Activated naive CD4-positive, alpha-beta T cell treated with anti-CD3 and anti-CD28 coated beads, Interleukin-2, amount 50 U/mL, for 24 hours (primary cell): ENCODE results near the gene SLFNL1.

ENCODE experiments used
- H3K27ac Mint-ChIP-seq: one replicate; pipeline ENCODE4 v1.8.0; 2021; ENCODE audit warnings: mild to moderate bottlenecking, mixed read lengths
- H3K27me3 Mint-ChIP-seq: one replicate; pipeline ENCODE4 v1.8.0; 2021; ENCODE audit warnings: mixed read lengths
- H3K36me3 Mint-ChIP-seq: one replicate; pipeline ENCODE4 v1.8.0; 2021; ENCODE audit warnings: mixed read lengths
- H3K4me1 Mint-ChIP-seq: one replicate; pipeline ENCODE4 v1.8.0; 2021; ENCODE audit warnings: mixed read lengths
- H3K4me3 Mint-ChIP-seq: one replicate; pipeline ENCODE4 v1.8.0; 2021; ENCODE audit warnings: mild to moderate bottlenecking, mixed read lengths
- H3K9me3 Mint-ChIP-seq: one replicate; pipeline ENCODE4 v1.8.0; 2021; ENCODE audit warnings: mixed read lengths

Gene SLFNL1

DNA sequence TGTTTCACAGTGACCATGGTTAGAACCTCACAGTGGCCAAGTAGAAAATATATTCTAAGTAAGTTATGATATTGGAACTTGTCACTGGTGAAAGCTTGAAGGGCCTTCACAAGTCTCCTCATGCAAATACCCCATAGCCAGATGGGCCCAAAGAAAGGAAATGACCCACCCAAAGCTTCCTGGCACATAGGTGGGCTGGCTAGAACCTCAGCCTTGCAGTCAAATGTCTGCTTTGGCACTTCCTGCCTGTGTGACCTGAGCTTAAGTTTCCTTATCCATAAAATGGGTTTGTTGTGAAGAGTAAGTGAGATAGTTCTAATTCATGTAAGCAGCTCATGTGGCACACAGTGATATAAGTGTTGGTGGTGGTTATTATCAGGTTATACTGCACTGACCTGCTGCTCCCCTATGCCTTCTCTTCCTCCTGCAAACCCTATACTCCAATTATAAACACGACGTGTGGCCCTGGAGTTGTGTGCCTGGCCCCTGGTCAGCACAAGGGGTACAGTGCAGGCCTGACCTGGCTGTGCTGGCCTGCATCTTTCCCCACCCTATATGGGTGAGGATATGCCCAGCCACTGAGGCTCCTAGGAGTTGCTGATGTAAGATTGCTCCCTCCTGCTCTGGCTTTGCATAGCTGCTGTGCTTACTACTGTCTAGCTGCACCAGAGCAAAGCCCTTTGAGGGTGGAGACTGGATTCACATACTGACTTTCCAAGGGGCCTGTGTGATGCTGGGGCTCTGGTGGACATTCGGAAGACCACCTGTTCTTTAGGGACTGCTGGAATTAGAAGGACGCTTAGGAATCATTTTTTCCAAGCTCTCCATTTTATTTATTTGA lies 4.7 kb upstream of the SLFNL1 start:
- H3K9me3 Mint-ChIP-seq: no peaks in the 10 kb centered on the region
- H3K27ac Mint-ChIP-seq: peak overlapping the region; percentile 85
- H3K36me3 Mint-ChIP-seq: peaks cover 9% of the 10 kb centered on the region
- H3K4me3 Mint-ChIP-seq: no peak overlapping the region
- peaks cover 5% of the 10 kb centered on the region for H3K4me1 Mint-ChIP-seq
- no peaks in the 10 kb centered on the region for H3K27me3 Mint-ChIP-seq

DNA sequence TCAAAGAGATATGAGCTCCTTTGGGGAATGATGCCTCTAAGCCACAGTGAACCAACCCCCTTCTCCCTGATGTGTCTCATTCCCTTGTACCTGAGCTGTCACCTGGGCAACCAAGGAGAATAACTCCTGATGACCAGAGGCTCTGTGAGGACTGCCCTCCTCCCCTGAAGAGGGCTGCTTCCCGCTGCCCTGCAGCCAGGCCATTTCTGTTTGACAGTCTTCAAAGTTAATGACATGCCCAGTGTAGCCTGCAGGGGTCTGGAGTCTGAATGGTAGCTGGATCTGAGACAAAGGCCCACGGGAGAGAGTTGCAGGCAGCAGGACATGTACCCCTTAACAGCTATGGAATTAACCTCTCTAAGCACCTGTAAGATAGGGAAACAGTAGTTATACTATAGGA lies 3.4 kb upstream of the SLFNL1 start:
- no peaks in the 10 kb centered on the region for H3K27me3 Mint-ChIP-seq
- peaks cover 5% of the 10 kb centered on the region for H3K4me1 Mint-ChIP-seq
- H3K4me3 Mint-ChIP-seq: no peak overlapping the region
- no peak overlapping the region for H3K27ac Mint-ChIP-seq
- H3K36me3 Mint-ChIP-seq: peaks cover 4% of the 10 kb centered on the region
- H3K9me3 Mint-ChIP-seq: no peaks in the 10 kb centered on the region

DNA sequence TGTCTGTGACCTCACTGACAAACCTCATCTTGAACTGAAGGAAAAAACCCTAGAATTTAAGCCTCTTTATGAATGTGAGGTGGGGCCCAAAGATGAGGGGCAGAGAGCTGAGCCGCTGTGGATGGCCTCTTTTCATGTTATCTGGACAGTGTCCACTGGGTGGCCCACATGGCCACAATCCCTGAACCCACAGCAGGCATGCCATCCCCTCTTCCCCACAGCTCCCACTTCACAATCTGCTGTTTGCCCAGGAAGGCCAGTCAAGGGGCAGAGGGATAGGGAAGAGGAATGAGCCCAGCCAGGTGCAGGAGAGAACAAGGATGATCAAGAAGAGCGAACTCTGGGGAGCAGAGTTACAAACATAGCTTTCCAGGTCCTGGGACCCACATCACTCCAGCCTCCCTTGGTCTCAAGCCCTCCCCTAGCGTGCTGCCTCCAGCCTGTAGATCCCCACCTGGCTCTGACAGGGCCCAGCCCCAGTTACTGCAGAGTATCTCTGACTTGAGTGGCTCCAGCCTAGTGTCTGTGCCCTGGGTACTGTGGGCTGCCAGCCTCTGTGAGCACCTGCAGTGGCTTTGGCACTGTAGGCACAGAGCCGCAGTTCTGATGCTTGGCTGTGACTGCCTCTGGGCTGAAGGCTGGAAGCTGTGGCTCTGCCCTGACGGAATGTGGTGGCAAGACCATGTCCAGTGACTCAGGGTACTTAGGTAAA lies 1.9 kb upstream of the SLFNL1 start:
- no peaks in the 10 kb centered on the region for H3K9me3 Mint-ChIP-seq
- H3K4me1 Mint-ChIP-seq: peaks cover 5% of the 10 kb centered on the region
- H3K4me3 Mint-ChIP-seq: no peak overlapping the region
- H3K27me3 Mint-ChIP-seq: no peaks in the 10 kb centered on the region
- H3K27ac Mint-ChIP-seq: peak overlapping the region; percentile 59
- H3K36me3 Mint-ChIP-seq: peaks cover 2% of the 10 kb centered on the region

DNA sequence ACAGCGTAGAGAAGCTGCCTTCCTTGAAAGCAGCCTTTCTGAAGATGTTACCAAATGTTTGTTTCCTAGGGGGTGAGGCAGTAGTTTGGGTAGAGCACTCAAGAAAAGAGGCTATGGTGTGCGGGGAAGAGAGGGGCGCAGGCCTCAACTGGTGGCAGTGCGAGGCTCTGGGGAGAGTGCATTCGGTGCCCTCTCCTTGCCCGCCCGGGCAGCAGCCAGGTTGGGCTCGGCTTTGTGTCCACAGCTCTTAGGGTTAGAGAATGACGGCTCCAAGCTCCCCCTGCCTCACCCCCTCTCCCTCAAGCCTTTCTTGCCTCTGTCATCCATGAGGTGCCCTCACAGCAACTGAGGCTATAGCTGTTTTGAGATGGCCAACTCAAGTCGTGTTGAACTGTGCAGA lies 899 bp upstream of the SLFNL1 start:
- Mint-ChIP-seq H3K9me3 (no peaks in the 10 kb centered on the region), H3K4me3 (no peak overlapping the region), H3K27ac (no peak overlapping the region), H3K36me3 (peaks cover 2% of the 10 kb centered on the region), H3K27me3 (no peaks in the 10 kb centered on the region), H3K4me1 (peaks cover 5% of the 10 kb centered on the region)

DNA sequence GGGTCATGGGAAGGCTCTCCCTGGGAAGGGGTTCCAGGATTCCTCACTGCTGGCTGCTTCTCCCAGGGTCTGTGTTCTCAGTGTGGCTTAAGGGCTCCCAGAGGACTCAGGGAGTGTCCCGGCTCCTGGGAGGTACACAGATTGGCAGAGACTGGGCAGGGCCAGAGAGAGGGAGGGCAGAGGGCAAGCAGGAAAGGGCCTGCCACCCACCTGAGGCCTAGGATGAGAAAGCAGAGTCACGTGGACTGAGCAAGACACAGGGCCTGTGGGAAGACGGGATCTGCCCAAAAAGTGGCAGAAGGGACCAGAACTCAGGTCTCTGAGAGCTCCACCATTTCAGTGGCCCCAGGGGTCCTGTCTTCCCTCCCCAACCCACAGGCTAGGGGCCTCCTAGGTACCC lies 871 bp downstream of the SLFNL1 start:
- Mint-ChIP-seq H3K9me3 (no peaks in the 10 kb centered on the region), H3K27ac (no peak overlapping the region), H3K4me3 (no peak overlapping the region), H3K4me1 (no peaks in the 10 kb centered on the region), H3K36me3 (peaks cover 3% of the 10 kb centered on the region), H3K27me3 (no peaks in the 10 kb centered on the region)

DNA sequence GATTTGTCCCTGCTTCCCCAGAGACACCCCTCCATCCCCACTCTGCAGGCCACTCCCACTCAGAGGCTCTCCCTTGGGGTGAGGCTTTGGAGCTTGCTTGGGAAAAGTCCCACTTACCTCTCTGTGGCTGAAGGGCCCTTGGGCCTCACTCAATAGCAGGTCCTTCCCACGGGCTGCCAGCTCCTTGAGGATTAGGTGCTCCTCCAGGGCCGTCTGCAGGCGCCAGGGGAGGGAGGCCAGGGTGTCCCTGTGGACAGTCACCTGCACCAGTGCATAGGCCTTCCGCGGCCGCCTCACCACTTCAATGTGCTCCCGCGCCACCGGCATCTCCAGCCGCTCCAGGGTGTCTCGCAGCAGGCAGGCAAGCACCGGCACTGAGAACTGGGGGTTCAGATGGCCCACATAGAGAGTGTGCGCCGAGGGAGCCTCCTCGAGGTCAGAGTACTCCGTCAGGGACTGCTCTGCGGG lies 1.4 kb downstream of the SLFNL1 start:
- no peak overlapping the region for H3K4me3 Mint-ChIP-seq
- peaks cover under 1% of the 10 kb centered on the region for H3K4me1 Mint-ChIP-seq
- H3K36me3 Mint-ChIP-seq: peaks cover 3% of the 10 kb centered on the region
- no peaks in the 10 kb centered on the region for H3K27me3 Mint-ChIP-seq
- no peaks in the 10 kb centered on the region for H3K9me3 Mint-ChIP-seq
- H3K27ac Mint-ChIP-seq: no peak overlapping the region

DNA sequence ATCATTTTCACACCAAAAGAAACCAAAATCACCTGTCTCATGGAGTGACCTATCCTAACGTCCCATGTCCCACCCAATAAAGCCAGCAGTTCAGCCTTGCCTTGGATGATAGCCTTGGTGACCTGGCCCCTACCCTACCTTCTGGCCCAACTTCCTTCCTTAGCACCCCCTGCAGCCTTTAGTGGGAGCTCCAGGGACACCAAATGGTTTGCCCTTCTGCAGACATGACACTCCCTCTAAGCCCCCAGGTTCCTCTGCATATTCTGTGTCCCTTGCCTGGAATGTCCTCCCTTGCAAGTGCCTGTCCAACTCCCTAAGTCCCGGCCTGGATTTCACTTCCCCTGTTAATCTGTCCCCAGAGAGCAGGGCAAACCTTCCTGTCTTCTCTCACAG lies 2.2 kb downstream of the SLFNL1 start:
- Mint-ChIP-seq H3K27ac (peak overlapping the region; percentile 62), H3K9me3 (no peaks in the 10 kb centered on the region), H3K36me3 (peaks cover 3% of the 10 kb centered on the region), H3K4me3 (no peak overlapping the region), H3K4me1 (peaks cover 8% of the 10 kb centered on the region), H3K27me3 (no peaks in the 10 kb centered on the region)

DNA sequence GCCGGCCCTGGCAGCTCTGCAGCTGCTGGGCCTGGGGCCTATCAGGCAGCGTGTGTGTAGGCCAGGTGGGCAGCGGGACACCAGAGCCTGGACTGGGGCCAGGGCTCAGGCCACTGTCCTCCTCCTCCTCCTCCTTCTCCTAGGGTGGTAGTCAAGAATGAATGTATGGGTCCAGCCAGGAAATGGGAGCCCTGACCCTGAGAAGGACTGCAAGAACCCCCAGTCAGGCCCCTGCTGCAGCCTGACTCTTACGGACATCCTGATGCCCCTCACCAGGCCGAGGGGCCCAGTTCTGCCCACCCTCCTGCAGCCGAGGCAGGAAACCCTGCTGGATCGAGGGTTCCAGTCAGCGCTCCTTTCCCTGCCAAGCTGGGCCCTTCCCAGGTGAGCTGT lies 3.5 kb downstream of the SLFNL1 start:
- Mint-ChIP-seq H3K9me3 (no peaks in the 10 kb centered on the region), H3K27ac (no peak overlapping the region), H3K4me3 (no peak overlapping the region), H3K27me3 (no peaks in the 10 kb centered on the region), H3K36me3 (peaks cover 6% of the 10 kb centered on the region), H3K4me1 (peaks cover 9% of the 10 kb centered on the region)

DNA sequence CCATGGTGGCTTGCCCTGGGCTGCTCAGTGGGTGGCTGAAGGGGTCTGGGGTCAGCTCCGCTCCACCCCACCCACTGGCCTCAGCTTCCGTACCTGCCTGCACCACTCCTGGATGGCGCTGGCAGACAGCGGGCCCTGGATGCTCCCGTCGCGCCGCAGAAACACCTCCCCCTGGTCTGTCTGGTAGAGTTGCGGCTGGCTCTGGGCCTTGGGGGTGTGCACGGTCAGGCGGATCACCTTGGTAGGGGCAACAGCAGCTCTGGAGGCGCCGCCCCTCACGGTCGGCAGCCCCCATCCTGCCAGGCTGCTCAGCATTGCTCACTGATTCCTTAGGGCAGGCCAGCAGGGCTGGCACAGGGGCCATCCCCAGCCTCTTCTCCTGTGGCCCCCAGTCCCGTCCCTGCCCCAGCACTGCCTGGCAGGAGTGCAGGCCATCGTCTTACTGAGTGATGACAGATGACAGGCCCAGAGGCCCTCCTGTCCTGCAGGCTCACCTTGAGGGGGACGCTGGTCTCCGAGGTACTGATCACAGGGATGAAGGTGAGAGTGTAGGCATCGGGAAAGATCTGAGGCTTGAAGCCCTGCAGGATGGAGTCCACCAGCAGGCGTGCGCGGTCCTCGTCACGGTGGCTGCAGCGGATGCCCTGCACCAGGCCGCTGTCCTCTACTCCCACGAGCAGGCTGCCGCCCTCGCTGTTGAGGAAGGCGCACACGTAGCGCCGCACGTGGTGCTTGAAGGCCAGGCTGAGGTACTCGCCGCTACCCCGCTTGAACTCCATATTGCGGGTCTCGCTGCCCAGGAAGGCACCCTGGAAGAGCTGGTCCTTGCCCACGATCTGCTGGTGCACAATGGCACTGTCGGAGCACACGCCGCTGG lies 4.1 kb downstream of the SLFNL1 start:
- H3K4me3 Mint-ChIP-seq: no peak overlapping the region
- H3K27me3 Mint-ChIP-seq: no peaks in the 10 kb centered on the region
- H3K27ac Mint-ChIP-seq: no peak overlapping the region
- H3K4me1 Mint-ChIP-seq: peaks cover 9% of the 10 kb centered on the region
- peaks cover 10% of the 10 kb centered on the region for H3K36me3 Mint-ChIP-seq
- no peaks in the 10 kb centered on the region for H3K9me3 Mint-ChIP-seq

DNA sequence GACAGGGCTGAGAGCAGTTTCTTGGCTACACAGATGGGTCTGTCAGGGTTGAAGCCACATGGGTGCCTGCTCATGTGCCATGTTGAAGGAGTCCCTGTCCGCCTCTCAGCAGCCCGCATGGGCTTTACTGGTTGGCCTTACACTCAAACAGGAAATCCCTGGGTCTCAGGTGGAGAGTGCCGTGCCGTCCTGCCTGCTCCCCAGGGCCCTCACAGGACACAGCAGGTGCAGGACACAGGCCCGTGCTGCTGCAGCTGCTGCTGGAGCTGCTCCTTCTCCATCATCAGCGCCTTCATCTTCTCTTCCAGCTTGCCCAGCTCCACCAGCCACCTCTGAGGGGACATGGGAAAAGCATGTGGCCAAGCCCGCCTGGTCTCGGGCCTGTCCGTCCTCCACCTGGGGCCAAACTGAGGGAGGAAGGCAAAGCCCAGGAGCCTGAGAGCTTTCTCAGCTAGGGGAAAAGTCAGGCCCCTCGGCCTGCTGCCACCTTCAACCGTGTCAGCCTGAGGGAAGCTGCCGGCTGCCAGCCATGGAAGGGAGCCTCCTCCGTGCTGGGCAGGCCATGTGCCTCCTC lies 5.5 kb downstream of the SLFNL1 start:
- H3K36me3 Mint-ChIP-seq: peaks cover 10% of the 10 kb centered on the region
- peaks cover 9% of the 10 kb centered on the region for H3K4me1 Mint-ChIP-seq
- no peaks in the 10 kb centered on the region for H3K9me3 Mint-ChIP-seq
- no peaks in the 10 kb centered on the region for H3K27me3 Mint-ChIP-seq
- H3K4me3 Mint-ChIP-seq: no peak overlapping the region
- peak overlapping the region; percentile 46 for H3K27ac Mint-ChIP-seq

DNA sequence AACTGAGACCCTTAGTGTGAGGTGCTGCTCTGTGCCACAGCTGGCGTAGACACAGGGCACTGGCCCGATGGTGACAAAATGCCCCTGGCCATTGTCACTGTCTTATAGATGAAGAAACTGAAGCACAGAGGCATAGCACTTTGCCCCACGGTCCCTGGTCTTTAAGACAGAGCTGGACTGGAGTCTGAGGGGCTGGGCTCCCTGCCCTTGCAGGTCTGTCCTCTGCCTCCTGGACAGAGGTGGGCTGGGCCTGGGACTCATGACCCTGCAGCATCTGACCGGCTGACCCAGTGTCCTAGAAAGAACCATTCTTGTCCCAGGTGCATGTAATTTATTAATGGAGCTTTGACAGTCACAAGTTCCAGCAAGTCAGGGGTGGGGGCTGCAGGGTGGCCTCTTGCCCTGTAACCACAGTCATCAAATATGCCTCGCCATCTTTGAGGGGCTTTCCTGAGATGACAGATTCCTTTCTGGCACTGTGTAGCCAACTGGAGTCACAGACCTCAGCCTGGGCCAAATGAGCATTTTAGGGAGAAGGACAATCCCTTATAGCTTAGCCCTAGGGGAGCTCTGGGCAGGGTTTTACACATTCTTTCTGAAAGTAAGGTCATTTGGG lies 6.1 kb downstream of the SLFNL1 start:
- Mint-ChIP-seq H3K4me1 (peaks cover 9% of the 10 kb centered on the region), H3K4me3 (no peak overlapping the region)

DNA sequence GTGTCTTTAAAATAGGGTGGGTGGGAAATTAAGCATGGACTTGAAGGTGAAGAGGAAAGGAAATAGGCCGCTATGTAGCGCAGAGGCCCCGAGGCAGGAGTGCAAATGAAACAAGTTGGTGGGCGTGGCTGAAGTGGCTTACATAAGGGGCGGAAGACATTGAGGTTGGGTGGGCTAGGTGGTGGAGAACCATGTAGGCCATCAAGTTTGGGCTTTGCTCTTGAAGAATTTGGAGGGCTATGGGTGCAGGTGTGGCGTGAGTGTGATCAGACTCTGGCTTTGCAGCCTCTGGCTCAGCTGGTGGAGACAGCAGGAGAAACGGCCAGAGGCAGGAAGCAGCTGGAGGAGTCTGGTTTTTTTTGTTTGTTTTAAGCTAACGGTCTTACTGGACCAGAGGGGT lies 6.7 kb downstream of the SLFNL1 start:
- H3K9me3 Mint-ChIP-seq: no peaks in the 10 kb centered on the region
- H3K4me1 Mint-ChIP-seq: peaks cover 9% of the 10 kb centered on the region
- H3K27ac Mint-ChIP-seq: no peak overlapping the region
- no peak overlapping the region for H3K4me3 Mint-ChIP-seq
- no peaks in the 10 kb centered on the region for H3K27me3 Mint-ChIP-seq
- H3K36me3 Mint-ChIP-seq: peaks cover 15% of the 10 kb centered on the region

More for the DNA sequence above, 6.1 kb downstream of the SLFNL1 start:
- Mint-ChIP-seq H3K27ac (no peak overlapping the region), H3K27me3 (no peaks in the 10 kb centered on the region), H3K36me3 (peaks cover 10% of the 10 kb centered on the region), H3K9me3 (no peaks in the 10 kb centered on the region)

DNA sequence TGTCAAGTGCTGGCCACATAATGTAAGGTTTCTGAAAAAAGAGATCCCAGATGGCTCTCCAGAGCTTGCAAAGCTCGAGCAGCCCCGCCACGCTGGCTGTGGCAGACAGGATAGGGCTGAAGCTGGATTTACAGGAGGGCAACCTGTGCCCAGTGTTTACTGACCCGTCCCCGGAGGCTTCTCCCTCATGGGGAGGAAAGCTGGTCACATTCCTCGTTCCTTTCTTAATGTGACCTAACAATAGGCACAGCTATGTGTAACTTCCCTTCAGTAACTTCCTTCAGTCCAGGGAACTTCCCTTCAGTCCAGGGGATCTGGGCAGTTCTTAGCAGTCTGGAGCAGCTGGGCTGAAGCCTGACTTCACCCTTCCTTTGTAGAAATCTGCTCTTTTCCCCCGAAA lies 7.7 kb downstream of the SLFNL1 start:
- Mint-ChIP-seq H3K9me3 (no peaks in the 10 kb centered on the region), H3K4me1 (peaks cover 9% of the 10 kb centered on the region), H3K27ac (no peak overlapping the region), H3K36me3 (peaks cover 18% of the 10 kb centered on the region), H3K27me3 (no peaks in the 10 kb centered on the region), H3K4me3 (no peak overlapping the region)

DNA sequence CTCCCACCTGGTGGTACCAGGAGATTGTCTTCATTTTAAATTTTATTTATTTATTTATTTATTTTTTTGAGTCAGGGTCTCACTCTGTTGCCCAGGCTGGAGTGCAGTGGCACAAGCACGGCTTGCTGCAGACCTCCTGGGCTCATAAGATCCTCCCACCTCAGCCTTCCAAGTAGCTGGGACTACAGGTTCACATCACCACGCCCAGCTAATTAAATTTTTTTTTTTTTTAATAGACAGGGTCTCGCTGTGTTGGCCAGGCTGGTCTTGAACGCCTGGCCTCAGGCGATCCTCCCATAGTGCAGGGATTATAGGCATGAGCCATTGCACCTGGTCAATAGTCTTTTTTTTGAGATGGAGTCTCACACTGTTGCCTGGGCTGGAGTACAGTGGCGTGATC lies 8.5 kb downstream of the SLFNL1 start:
- Mint-ChIP-seq H3K36me3 (peaks cover 23% of the 10 kb centered on the region), H3K4me3 (no peak overlapping the region), H3K9me3 (no peaks in the 10 kb centered on the region), H3K27ac (no peak overlapping the region), H3K4me1 (peaks cover 9% of the 10 kb centered on the region), H3K27me3 (no peaks in the 10 kb centered on the region)

DNA sequence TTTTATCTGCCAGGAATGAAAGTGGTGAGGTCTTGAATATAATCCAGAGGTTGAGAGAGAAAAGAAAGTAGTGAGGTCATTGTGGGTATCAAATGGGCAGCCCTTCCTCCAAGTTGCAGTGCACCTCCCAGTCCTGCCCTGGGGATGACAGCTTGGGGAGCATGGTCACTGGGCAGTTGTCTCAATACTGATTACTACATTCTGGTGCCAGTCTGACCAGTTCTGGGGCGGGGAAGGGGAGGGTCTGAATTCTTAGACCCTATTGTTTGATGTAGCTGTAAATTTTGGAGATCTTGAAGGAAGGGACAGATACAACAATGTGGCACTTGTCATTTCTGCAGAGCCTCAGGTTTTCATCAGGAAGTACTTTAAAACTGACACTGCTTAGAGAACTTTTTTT lies 11.2 kb downstream of the SLFNL1 start:
- Mint-ChIP-seq H3K36me3 (peaks cover 26% of the 10 kb centered on the region), H3K27ac (no peak overlapping the region), H3K27me3 (no peaks in the 10 kb centered on the region), H3K9me3 (no peaks in the 10 kb centered on the region), H3K4me1 (peaks cover 9% of the 10 kb centered on the region), H3K4me3 (no peak overlapping the region)
